ENCODE results near the gene LTA4H. TPM values are rescaled to one million over a fixed set of nuclear protein-coding genes. Genes with fewer than 3 reads are reported as not detected.

LTA4H gene
- total RNA-seq, 2 donors from 2014 or later: 112 to 141 TPM

DNA sequence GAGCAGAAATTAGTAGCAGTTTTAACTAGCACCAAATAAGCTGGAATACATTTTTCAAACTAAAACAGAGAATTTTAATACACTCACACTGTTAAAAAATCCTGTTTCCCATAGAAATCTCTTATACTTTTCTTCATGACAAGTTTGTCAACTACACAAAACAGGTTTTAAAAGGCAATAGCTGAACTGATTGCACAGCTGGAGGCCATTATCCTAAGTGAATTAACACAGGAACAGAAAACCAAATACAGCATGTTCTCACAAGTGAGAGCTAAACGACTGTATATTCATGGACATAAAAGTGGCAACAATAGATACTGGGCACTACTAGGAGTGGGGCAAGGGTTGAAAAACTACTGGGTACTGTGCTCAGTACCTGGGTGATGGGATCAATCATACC lies 27.7 kb downstream of the LTA4H start:
- no peaks in the 10 kb centered on the region for H3K4me1 ChIP-seq (ENCODE audit: control insufficient read depth, insufficient read depth, low read length)
- H3K9ac ChIP-seq (ENCODE audit: extremely low read depth, low read length, poor library complexity, severe bottlenecking): no peak overlapping the region
- no peaks in the 10 kb centered on the region for H3K27me3 ChIP-seq (ENCODE audit: control insufficient read depth, insufficient read depth, low read length, poor library complexity, severe bottlenecking)
- TF ChIP-seq, protein P1, sequence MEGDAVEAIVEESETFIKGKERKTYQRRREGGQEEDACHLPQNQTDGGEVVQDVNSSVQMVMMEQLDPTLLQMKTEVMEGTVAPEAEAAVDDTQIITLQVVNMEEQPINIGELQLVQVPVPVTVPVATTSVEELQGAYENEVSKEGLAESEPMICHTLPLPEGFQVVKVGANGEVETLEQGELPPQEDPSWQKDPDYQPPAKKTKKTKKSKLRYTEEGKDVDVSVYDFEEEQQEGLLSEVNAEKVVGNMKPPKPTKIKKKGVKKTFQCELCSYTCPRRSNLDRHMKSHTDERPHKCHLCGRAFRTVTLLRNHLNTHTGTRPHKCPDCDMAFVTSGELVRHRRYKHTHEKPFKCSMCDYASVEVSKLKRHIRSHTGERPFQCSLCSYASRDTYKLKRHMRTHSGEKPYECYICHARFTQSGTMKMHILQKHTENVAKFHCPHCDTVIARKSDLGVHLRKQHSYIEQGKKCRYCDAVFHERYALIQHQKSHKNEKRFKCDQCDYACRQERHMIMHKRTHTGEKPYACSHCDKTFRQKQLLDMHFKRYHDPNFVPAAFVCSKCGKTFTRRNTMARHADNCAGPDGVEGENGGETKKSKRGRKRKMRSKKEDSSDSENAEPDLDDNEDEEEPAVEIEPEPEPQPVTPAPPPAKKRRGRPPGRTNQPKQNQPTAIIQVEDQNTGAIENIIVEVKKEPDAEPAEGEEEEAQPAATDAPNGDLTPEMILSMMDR (conservative IDR thresholded peaks at IDR 0.05): no peak
- H3K36me3 ChIP-seq (ENCODE audit: control insufficient read depth, insufficient read depth, low read length): peaks cover 85% of the 10 kb centered on the region
- no peak for DNase-seq
- no peak overlapping the region for H3K27ac ChIP-seq (ENCODE audit: low read depth, low read length)
- H3K36me3 Mint-ChIP-seq (ENCODE audit: low read depth): peaks cover 52% of the 10 kb centered on the region
- no peak overlapping the region for H3K4me3 ChIP-seq (ENCODE audit: low read length)
- no peaks in the 10 kb centered on the region for H3K4me1 Mint-ChIP-seq
- H3K27ac Mint-ChIP-seq: no peak overlapping the region
- no peaks in the 10 kb centered on the region for H3K9me3 ChIP-seq (ENCODE audit: control insufficient read depth, low read length)
- no peaks in the 10 kb centered on the region for H3K9me3 Mint-ChIP-seq
- WGBS, 2 experiments (ENCODE audit: insufficient coverage in 1 of 2, insufficient read length in 1 of 2): 83 to 89% methylated on average over 1 of the region's 1 CpG
- no peaks in the 10 kb centered on the region for H3K27me3 Mint-ChIP-seq (ENCODE audit: insufficient read depth)
- H3K4me3 Mint-ChIP-seq: no peak overlapping the region

DNA sequence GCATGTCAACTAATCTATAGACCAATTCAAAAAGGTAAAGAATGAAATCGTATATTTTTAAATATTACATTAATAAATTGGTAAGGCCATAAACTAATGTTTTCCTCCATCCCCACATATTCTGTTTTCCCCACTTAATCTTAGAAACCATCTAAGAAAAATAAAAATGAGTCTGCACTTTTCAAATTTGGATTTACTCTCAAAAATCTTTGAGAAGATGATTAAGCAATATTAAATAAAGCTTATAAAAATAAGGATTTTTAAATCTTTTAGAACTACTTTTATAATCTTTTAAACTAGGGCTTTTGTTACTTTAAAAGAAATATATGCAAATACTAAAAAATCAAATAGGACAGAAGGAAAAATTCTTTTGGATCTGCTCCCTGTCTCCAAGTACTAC lies 28.7 kb downstream of the LTA4H start:
- H3K36me3 Mint-ChIP-seq (ENCODE audit: low read depth): peaks cover 46% of the 10 kb centered on the region
- no peak for DNase-seq
- H3K27me3 ChIP-seq (ENCODE audit: control insufficient read depth, insufficient read depth, low read length, poor library complexity, severe bottlenecking): no peaks in the 10 kb centered on the region
- H3K4me3 Mint-ChIP-seq: no peak overlapping the region
- no peaks in the 10 kb centered on the region for H3K9me3 Mint-ChIP-seq
- H3K36me3 ChIP-seq (ENCODE audit: control insufficient read depth, insufficient read depth, low read length): peaks cover 85% of the 10 kb centered on the region
- no peak overlapping the region for H3K4me3 ChIP-seq (ENCODE audit: low read length)
- H3K27me3 Mint-ChIP-seq (ENCODE audit: insufficient read depth): no peaks in the 10 kb centered on the region
- TF ChIP-seq, protein P1 (conservative IDR thresholded peaks at IDR 0.05): no peak
- WGBS, 2 experiments (ENCODE audit: insufficient coverage in 1 of 2, insufficient read length in 1 of 2): no CpG with 5 or more reads among the region's 1 CpG
- H3K27ac ChIP-seq (ENCODE audit: low read depth, low read length): no peak overlapping the region
- no peaks in the 10 kb centered on the region for H3K4me1 Mint-ChIP-seq
- H3K27ac Mint-ChIP-seq: no peak overlapping the region
- no peaks in the 10 kb centered on the region for H3K4me1 ChIP-seq (ENCODE audit: control insufficient read depth, insufficient read depth, low read length)
- H3K9ac ChIP-seq (ENCODE audit: extremely low read depth, low read length, poor library complexity, severe bottlenecking): no peak overlapping the region
- no peaks in the 10 kb centered on the region for H3K9me3 ChIP-seq (ENCODE audit: control insufficient read depth, low read length)

DNA sequence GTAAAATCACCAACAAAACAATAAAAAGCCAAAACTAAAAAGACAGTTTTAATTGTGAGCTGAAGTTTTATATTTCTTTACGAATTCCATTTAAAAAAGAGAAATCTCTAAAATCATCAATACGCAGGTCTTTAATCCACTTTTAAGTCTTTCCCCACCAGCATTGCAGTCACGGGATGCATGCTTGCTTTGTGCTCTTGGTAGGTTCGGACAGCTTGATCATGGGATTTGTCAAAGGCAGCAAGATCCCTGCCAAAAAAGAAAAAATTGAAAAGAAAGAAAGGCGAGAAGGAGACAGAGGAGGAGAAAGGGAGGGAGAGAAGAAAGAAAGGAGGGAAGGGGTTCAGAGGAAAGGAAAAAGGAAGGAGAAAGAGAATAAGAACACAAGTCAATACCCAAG lies 34.5 kb downstream of the LTA4H start:
- Histone ChIP-seq H3K9me3 (ENCODE audit: control insufficient read depth, low read length) (no peaks in the 10 kb centered on the region), H3K4me1 (ENCODE audit: control insufficient read depth, insufficient read depth, low read length) (no peaks in the 10 kb centered on the region), H3K4me3 (ENCODE audit: low read length) (no peak overlapping the region), H3K36me3 (ENCODE audit: control insufficient read depth, insufficient read depth, low read length) (peaks cover 46% of the 10 kb centered on the region), H3K27ac (ENCODE audit: low read depth, low read length) (no peak overlapping the region), H3K9ac (ENCODE audit: extremely low read depth, low read length, poor library complexity, severe bottlenecking) (no peak overlapping the region), H3K27me3 (ENCODE audit: control insufficient read depth, insufficient read depth, low read length, poor library complexity, severe bottlenecking) (no peaks in the 10 kb centered on the region)
- Mint-ChIP-seq H3K4me1 (no peaks in the 10 kb centered on the region), H3K4me3 (no peak overlapping the region), H3K27ac (no peak overlapping the region), H3K9me3 (no peaks in the 10 kb centered on the region), H3K36me3 (ENCODE audit: low read depth) (peaks cover 31% of the 10 kb centered on the region), H3K27me3 (ENCODE audit: insufficient read depth) (no peaks in the 10 kb centered on the region)
- no peak for DNase-seq
- 92 to 100% methylated on average over 2 to 5 of the region's 5 CpGs for WGBS, 2 experiments (ENCODE audit: insufficient coverage in 1 of 2, insufficient read length in 1 of 2)
- TF ChIP-seq, protein P1 (conservative IDR thresholded peaks at IDR 0.05): no peak
